H1 (cell line): ENCODE measurements around the gene CMBL. TPM values are rescaled to one million over a fixed set of nuclear protein-coding genes. Genes with fewer than 3 reads are reported as not detected.

Experiments
- CTCF ChIA-PET: fragments of 300-600 bp; sonication (Branson Sonifier 250); formaldehyde crosslinking; loops from one replicate; lab custom pipeline; 2021; ENCODE audit not compliant: partially characterized antibody; lab: Charles Lee
- POLR2A ChIA-PET: fragments of 300-600 bp; sonication (Branson Sonifier 250); formaldehyde crosslinking; loops from one replicate; lab custom pipeline; 2021; ENCODE audit warnings: inconsistent platforms; ENCODE audit not compliant: partially characterized antibody; lab: Charles Lee
- DNase-seq, 2 experiments: peaks; one replicate each; pipeline versions ENCODE4 v3.0.0 to v3.0.0-alpha.2; 2010 to 2022; ENCODE audit warnings: low spot score in 2 of 2, low read depth in 1 of 2, mixed read lengths in 1 of 2
- FAIRE-seq: peaks from 2 replicates; lab custom pipeline; 2011; peaks lifted over from hg19 to GRCh38; lab: Jason Lieb, UNC
- H2AFZ ChIP-seq: 2 replicates; pipeline ENCODE4 v1.8.1; 2012; ENCODE audit warnings: low read length, inconsistent platforms
- H2AK5ac ChIP-seq: 2 replicates; pipeline ENCODE4 v1.6.1; 2013; ENCODE audit warnings: low read depth, low read length
- H2BK120ac ChIP-seq: replicated peaks from 2 replicates; pipeline ENCODE3; 2013; ENCODE audit warnings: low read depth, low read length, inconsistent platforms
- H2BK12ac ChIP-seq: 2 replicates; pipeline ENCODE4 v1.6.1; 2013; ENCODE audit warnings: low read depth, low read length
- H2BK15ac ChIP-seq: 2 replicates; pipeline ENCODE4 v1.6.1; 2013; ENCODE audit warnings: low read length
- H2BK20ac ChIP-seq: 2 replicates; pipeline ENCODE4 v1.6.1; 2013; ENCODE audit warnings: low read length
- H2BK5ac ChIP-seq: 2 replicates; pipeline ENCODE4 v1.6.1; 2013; ENCODE audit warnings: low read depth, low read length
- H3K14ac ChIP-seq: 2 replicates; pipeline ENCODE4 v1.6.1; 2013; ENCODE audit warnings: inconsistent platforms; ENCODE audit not compliant: insufficient read length
- H3K18ac ChIP-seq: 2 replicates; pipeline ENCODE4 v1.6.1; 2013; ENCODE audit warnings: low read length; ENCODE audit errors: extremely low read depth
- H3K23ac ChIP-seq: 2 replicates; pipeline ENCODE4 v1.6.1; 2013; ENCODE audit warnings: inconsistent platforms; ENCODE audit not compliant: insufficient read length
- H3K23me2 ChIP-seq: 2 replicates; pipeline ENCODE4 v1.6.1; 2013; ENCODE audit warnings: low read depth, low read length
- H3K27ac ChIP-seq: 2 replicates; pipeline ENCODE4 v1.6.1; 2011; ENCODE audit warnings: low read depth, low read length, inconsistent platforms
- H3K27me3 ChIP-seq, 4 experiments: replicated peaks in 1 of 4; 1 replicate in 1 of 4; 2 replicates in 3 of 4; pipeline versions ENCODE4 v1.6.1 to v1.8.1; 2011 to 2013; ENCODE audit warnings: low read length in 3 of 4, mild to moderate bottlenecking in 3 of 4, inconsistent platforms in 2 of 4, mixed read lengths in 2 of 4, moderate library complexity in 1 of 4; ENCODE audit not compliant: control insufficient read depth in 3 of 4, insufficient read depth in 3 of 4; ENCODE audit errors: extremely low read depth in 1 of 4
- H3K36me3 ChIP-seq, 4 experiments: 2 replicates each; pipeline versions ENCODE4 v1.6.1 to v1.8.1; 2011 to 2013; ENCODE audit warnings: mild to moderate bottlenecking in 4 of 4, low read length in 3 of 4, moderate library complexity in 2 of 4, control low read depth in 1 of 4, inconsistent platforms in 1 of 4; ENCODE audit not compliant: insufficient read depth in 4 of 4, control insufficient read depth in 2 of 4
- H3K4ac ChIP-seq: replicated peaks from 2 replicates; pipeline ENCODE3; 2013; ENCODE audit warnings: low read length, low read depth, mixed read lengths, inconsistent platforms; ENCODE audit not compliant: insufficient read length
- H3K4me1 ChIP-seq, 4 experiments: replicated peaks in 1 of 4; 1 replicate in 1 of 4; 2 replicates in 3 of 4; pipeline versions ENCODE4 v1.6.1 to v1.8.1; 2011 to 2013; ENCODE audit warnings: low read length in 3 of 4, inconsistent platforms in 2 of 4, mixed read lengths in 1 of 4; ENCODE audit not compliant: insufficient read depth in 4 of 4, control insufficient read depth in 3 of 4
- H3K4me2 ChIP-seq, 2 experiments: 2 replicates each; pipeline versions ENCODE4 v1.6.1 to v1.8.1; 2011 to 2013; ENCODE audit warnings: low read depth in 2 of 2, low read length in 2 of 2, control low read depth in 1 of 2, inconsistent platforms in 1 of 2, mild to moderate bottlenecking in 1 of 2; ENCODE audit not compliant: insufficient read depth in 1 of 2
- H3K4me3 ChIP-seq, 4 experiments: fragments of 200-600, 300-600 bp in 1 of 4; sonication (generic), shearing (Covaris generic), sonication (Bioruptor Twin) in 1 of 4; 2 replicates each; pipeline versions ENCODE4 v1.5.1 to v1.8.1; 2011 to 2016; ENCODE audit warnings: low read length in 4 of 4, low read depth in 3 of 4, control low read depth in 2 of 4, inconsistent platforms in 2 of 4, mild to moderate bottlenecking in 2 of 4, mixed read lengths in 1 of 4, moderate library complexity in 1 of 4; ENCODE audit not compliant: insufficient read depth in 2 of 4; ENCODE audit errors: extremely low read depth in 1 of 4
- H3K56ac ChIP-seq: replicated peaks from 2 replicates; pipeline ENCODE3; 2013; ENCODE audit warnings: low read depth, mild to moderate bottlenecking, mixed read lengths, low read length, inconsistent platforms; ENCODE audit not compliant: insufficient read length
- H3K79me1 ChIP-seq: 2 replicates; pipeline ENCODE4 v1.6.1; 2013; ENCODE audit warnings: low read depth, low read length, control low read depth
- H3K79me2 ChIP-seq, 2 experiments: 2 replicates each; pipeline versions ENCODE4 v1.6.1 to v1.8.1; 2012 to 2013; ENCODE audit warnings: low read length in 2 of 2, mild to moderate bottlenecking in 2 of 2, inconsistent platforms in 1 of 2; ENCODE audit not compliant: insufficient read depth in 2 of 2, control insufficient read depth in 1 of 2
- H3K9ac ChIP-seq, 4 experiments: replicated peaks in 1 of 4; 1 replicate in 1 of 4; 2 replicates in 3 of 4; pipeline versions ENCODE4 v1.6.1 to v1.8.1; 2011 to 2013; ENCODE audit warnings: low read depth in 3 of 4, low read length in 3 of 4, control low read depth in 2 of 4, mild to moderate bottlenecking in 2 of 4, moderate library complexity in 2 of 4, inconsistent platforms in 1 of 4; ENCODE audit errors: extremely low read depth in 1 of 4
- H3K9me3 ChIP-seq, 2 experiments: 2 replicates each; pipeline versions ENCODE4 v1.6.1 to v1.8.1; 2012 to 2013; ENCODE audit warnings: mild to moderate bottlenecking in 2 of 2, moderate library complexity in 2 of 2, control low read depth in 1 of 2, inconsistent platforms in 1 of 2, low read depth in 1 of 2, low read length in 1 of 2, mixed read lengths in 1 of 2; ENCODE audit not compliant: insufficient read depth in 2 of 2
- H4K20me1 ChIP-seq, 2 experiments: replicated peaks in 1 of 2; 2 replicates each; pipeline versions ENCODE3 to v1.8.1; 2011 to 2013; ENCODE audit warnings: inconsistent platforms in 2 of 2, low read length in 2 of 2, mild to moderate bottlenecking in 1 of 2; ENCODE audit not compliant: insufficient read depth in 2 of 2, control insufficient read depth in 1 of 2
- H4K5ac ChIP-seq: 2 replicates; pipeline ENCODE4 v1.6.1; 2013; ENCODE audit warnings: low read length, low read depth, mixed read lengths, inconsistent platforms; ENCODE audit not compliant: insufficient read length
- H4K8ac ChIP-seq: 2 replicates; pipeline ENCODE4 v1.8.0; 2013; ENCODE audit warnings: mild to moderate bottlenecking, moderate library complexity, low read length, inconsistent platforms; ENCODE audit not compliant: insufficient read depth; ENCODE audit errors: extremely low read depth
- H4K91ac ChIP-seq: replicated peaks from 2 replicates; pipeline ENCODE3; 2013; ENCODE audit warnings: low read length, mixed read lengths, inconsistent platforms; ENCODE audit not compliant: insufficient read length
- CBX5 ChIP-seq: fragments of 300-800, 300-1000 bp; sonication (generic); IDR thresholded peaks from 2 replicates; pipeline ENCODE4 v1.7.1; 2016; ENCODE audit warnings: antibody characterized with exemption, low read length, low read depth
- CEBPB ChIP-seq: IDR thresholded peaks from 2 replicates; pipeline ENCODE4 v1.6.1; 2012; ENCODE audit warnings: low read depth, low read length
- EGR1 ChIP-seq: IDR thresholded peaks from 2 replicates; pipeline ENCODE4 v1.6.1; 2011; ENCODE audit warnings: low read depth, low read length, borderline replicate concordance
- HDAC6 ChIP-seq: IDR thresholded peaks from one replicate; pipeline ENCODE4 v1.7.1; 2012; ENCODE audit warnings: low read depth, mild to moderate bottlenecking, inconsistent platforms, low read length, moderate library complexity
- KDM5A ChIP-seq: fragments of 200-600 bp; IDR thresholded peaks from 2 replicates; pipeline ENCODE4 v1.7.1; 2012; ENCODE audit warnings: mild to moderate bottlenecking, low read length, inconsistent platforms, mixed read lengths
- POLR2A ChIP-seq, 2 experiments: IDR thresholded peaks; 1 replicate in 1 of 2; 2 replicates in 1 of 2; pipeline ENCODE4 v1.6.1; 2011; ENCODE audit warnings: low read depth in 2 of 2, low read length in 2 of 2, mild to moderate bottlenecking in 2 of 2; ENCODE audit errors: control extremely low read depth in 1 of 2
- RBBP5 ChIP-seq: IDR thresholded peaks from 2 replicates; pipeline ENCODE4 v1.7.1; 2012; ENCODE audit warnings: low read depth, mild to moderate bottlenecking, inconsistent platforms, low read length, moderate library complexity, borderline replicate concordance
- RNF2 ChIP-seq: fragments of 200-900, 300-1000 bp; sonication (generic); IDR thresholded peaks from 2 replicates; pipeline ENCODE4 v1.7.1; 2016; ENCODE audit warnings: borderline replicate concordance, low read depth, mild to moderate bottlenecking, antibody characterized with exemption, low read length; ENCODE audit not compliant: poor library complexity, severe bottlenecking; ENCODE audit errors: missing control alignments
- SIX5 ChIP-seq: IDR thresholded peaks from 2 replicates; pipeline ENCODE4 v1.6.1; 2011; ENCODE audit warnings: mild to moderate bottlenecking, low read depth, low read length
- TBP ChIP-seq: IDR thresholded peaks from 2 replicates; pipeline ENCODE4 v1.6.1; 2011; ENCODE audit warnings: low read depth, low read length, improper control_type of control experiment
- WGBS, 2 experiments: shearing (Covaris generic) in 1 of 2; methylation state at CpG; one replicate each; pipeline versions ENCODE4 v1.1.6 to v1.1.7; 2013 to 2015; ENCODE audit warnings: low lambda C conversion rate in 2 of 2, mixed read lengths in 2 of 2, inconsistent platforms in 1 of 2, low coverage in 1 of 2, missing lambda C conversion rate in 1 of 2; ENCODE audit not compliant: insufficient replicate concordance in 2 of 2, insufficient coverage in 1 of 2, insufficient read length in 1 of 2; ENCODE audit errors: extremely low coverage in 1 of 2, missing lambda C conversion rate in 1 of 2; 5-methylcytosine and 5-hydroxymethylcytosine counted together
- polyA plus RNA-seq, 7 experiments: library from polyadenylated mRNA; depleted of rRNA in 3 of 7; stranded (reverse) in 5 of 7; unstranded in 2 of 7; fragments of >200 nt in 5 of 7; fragments of 200-250 nt in 2 of 7; gene quantifications; 1 replicate in 5 of 7; 2 replicates in 1 of 7; 4 replicates in 1 of 7; pipeline versions ENCODE4 v1.2.1 to v1.2.3, GENCODE V29; 2011 to 2013; ENCODE audit warnings: missing spikeins in 2 of 7, mixed read lengths in 2 of 7
- total RNA-seq: library from RNA; stranded (reverse); fragmentation: NEBNext Ultra II Directional; extraction: Animal tissue kit (Norgen Biotek cat#: 25700); gene quantifications from 2 replicates; pipeline ENCODE4 v1.2.1, GENCODE V29; 2021
- TF ChIP-seq, protein P1 (sequence below): IDR thresholded peaks from 2 replicates; pipeline ENCODE4 v1.6.1; 2012; ENCODE audit warnings: inconsistent platforms

Gene CMBL
- total and polyA plus RNA-seq, 2 of the 8 experiments (the other 6 are each of a cell fraction or from before 2014, with no cell fraction given), result 27.9 to 32.1 TPM

DNA sequence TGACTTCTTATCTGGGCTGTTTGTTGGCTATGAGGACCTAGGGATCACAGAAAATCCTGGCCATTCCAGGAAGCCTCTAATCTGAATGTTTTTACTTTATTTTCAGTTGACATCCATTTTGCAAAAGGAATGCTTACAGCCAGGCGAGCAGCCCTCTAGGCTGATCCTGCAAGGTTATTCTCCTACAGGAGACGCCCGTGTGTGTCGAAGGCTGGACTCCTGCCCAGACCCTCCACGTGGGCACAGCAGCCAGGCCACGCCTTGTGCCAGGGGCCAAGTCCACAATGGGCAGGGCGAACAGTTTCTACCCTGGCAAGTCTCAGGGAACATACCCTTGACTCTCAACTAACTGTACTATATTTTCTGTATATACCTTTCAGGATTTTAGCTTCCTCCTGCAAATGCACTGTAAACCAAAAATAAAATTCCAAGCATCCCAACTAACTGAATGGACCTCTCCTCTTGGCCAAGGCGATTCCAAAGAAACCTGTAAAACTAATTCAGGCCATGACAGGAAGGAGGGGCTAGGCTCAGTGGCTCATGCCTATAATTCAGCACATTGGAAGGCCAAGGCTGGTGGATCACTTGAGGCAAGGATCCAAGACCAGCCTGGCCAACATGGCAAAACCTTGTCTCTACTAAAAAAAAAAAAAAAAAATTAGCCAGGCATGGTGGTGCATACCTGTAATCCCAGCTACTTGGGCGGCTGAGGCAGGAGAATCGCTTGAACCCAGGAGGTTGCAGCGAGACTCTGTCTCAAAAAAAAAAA is 5.7 kb downstream of the CMBL start:
- Histone ChIP-seq H2BK120ac (no peak overlapping the region), H2AFZ (no peak overlapping the region), H3K4me1 (peaks cover 0 to 6% (median 4%) of the 10 kb centered on the region in 4 experiments; a peak in 5 of 7 replicates), H3K4ac (no peak overlapping the region), H2BK15ac (no peak overlapping the region), H3K27ac (no peak overlapping the region), H3K14ac (no peak overlapping the region)
- FAIRE-seq, result no peak
- TF ChIP-seq SIX5 (no peak), CEBPB (no peak), RNF2 (no peak), CBX5 (no peak), POLR2A (IDR thresholded peaks at IDR 0.05; ENCODE audit: control extremely low read depth in 1 of 2, low read depth in 2 of 2, low read length in 2 of 2) (no peak), KDM5A (no peak), HDAC6 (no peak), RBBP5 (no peak), TBP (no peak), EGR1 (no peak)
- TF ChIP-seq, protein P1, sequence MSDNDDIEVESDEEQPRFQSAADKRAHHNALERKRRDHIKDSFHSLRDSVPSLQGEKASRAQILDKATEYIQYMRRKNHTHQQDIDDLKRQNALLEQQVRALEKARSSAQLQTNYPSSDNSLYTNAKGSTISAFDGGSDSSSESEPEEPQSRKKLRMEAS, result no peak
- TF ChIP-seq, all 59 proteins: peak for 0
- ChIA-PET POLR2A (interaction anchor here (0.8 kb wide), 1 partner anchor 47 kb away, joined by 3 read pairs; no protein-coding TSS in a partner anchor), CTCF (interaction anchor here (1.2 to 3.5 kb wide), 3 partner anchors 10 to 19 kb away, joined by 4 to 14 read pairs (median 7); no protein-coding TSS in a partner anchor)
- no peak overlapping the region for H3K56ac ChIP-seq
- no peak overlapping the region for H3K18ac ChIP-seq
- DNase-seq, result no peak
- peaks cover 0 to 6% of the 10 kb centered on the region in 2 experiments for H4K20me1 ChIP-seq
- H3K23ac ChIP-seq, result no peak overlapping the region
- 91% methylated on average over 8 of the region's 11 CpGs; no CpG with 5 or more reads in 1 of the 2 experiments for WGBS, 2 experiments
- H2AK5ac ChIP-seq, result no peak overlapping the region
- no peak overlapping the region for H2BK12ac ChIP-seq
- H3K27me3 ChIP-seq, result no peaks in the 10 kb centered on the region
- peaks cover 3% of the 10 kb centered on the region; the same call in 1 of the 2 replicates for H3K23me2 ChIP-seq
- no peak overlapping the region for H4K5ac ChIP-seq
- no peak overlapping the region for H2BK20ac ChIP-seq
- no peak overlapping the region for H3K4me3 ChIP-seq
- 0 out of 4 replicates have a peak, but pooled peaks cover 0 to 5% of the 10 kb centered on the region in 2 experiments for H3K9me3 ChIP-seq
- H4K8ac ChIP-seq, result no peak overlapping the region
- no peaks in the 10 kb centered on the region for H3K36me3 ChIP-seq
- no peak overlapping the region for H4K91ac ChIP-seq
- H3K79me1 ChIP-seq, result no peaks in the 10 kb centered on the region
- H3K79me2 ChIP-seq, result no peaks in the 10 kb centered on the region
- H2BK5ac ChIP-seq, result no peak overlapping the region
- H3K9ac ChIP-seq, result no peak overlapping the region
- H3K4me2 ChIP-seq, result no peak overlapping the region
